Ishikawa (cell line): ENCODE measurements around the gene ZCCHC7.

Source experiments
- CEBPB ChIP-seq: IDR thresholded peaks from 2 replicates; pipeline ENCODE4 v1.6.1; 2012
- CREB1 ChIP-seq: IDR thresholded peaks from 2 replicates; pipeline ENCODE4 v1.6.1; 2012; ENCODE audit warnings: low read depth
- EGR1 ChIP-seq: IDR thresholded peaks from 2 replicates; pipeline ENCODE4 v1.6.1; 2012
- EP300 ChIP-seq: IDR thresholded peaks from 2 replicates; pipeline ENCODE4 v1.6.1; 2012; ENCODE audit warnings: borderline replicate concordance
- FOXM1 ChIP-seq: IDR thresholded peaks from 2 replicates; pipeline ENCODE4 v1.6.1; 2012; ENCODE audit warnings: low read depth, borderline replicate concordance
- NFIC ChIP-seq: IDR thresholded peaks from 2 replicates; pipeline ENCODE4 v1.6.1; 2012
- RAD21 ChIP-seq: IDR thresholded peaks from 2 replicates; pipeline ENCODE4 v1.6.1; 2012; ENCODE audit warnings: low read depth
- TAF1 ChIP-seq: IDR thresholded peaks from 2 replicates; pipeline ENCODE4 v1.6.1; 2012; ENCODE audit warnings: low read depth, mild to moderate bottlenecking
- TCF12 ChIP-seq: IDR thresholded peaks from 2 replicates; pipeline ENCODE4 v1.6.1; 2012; ENCODE audit warnings: low read depth
- TEAD4 ChIP-seq: IDR thresholded peaks from 2 replicates; pipeline ENCODE4 v1.6.1; 2012
- YY1 ChIP-seq: IDR thresholded peaks from 2 replicates; pipeline ENCODE4 v1.6.1; 2012; ENCODE audit warnings: low read depth
- ZBTB7A ChIP-seq: IDR thresholded peaks from 2 replicates; pipeline ENCODE4 v1.6.1; 2012; ENCODE audit warnings: low read depth
- TF ChIP-seq, protein P1 (sequence below): IDR thresholded peaks from 2 replicates; pipeline ENCODE4 v1.6.1; 2012
- TF ChIP-seq, protein P2 (sequence below): IDR thresholded peaks from 2 replicates; pipeline ENCODE4 v1.6.1; 2012; ENCODE audit warnings: low read depth, mild to moderate bottlenecking
- TF ChIP-seq, protein P3 (sequence below): IDR thresholded peaks from 2 replicates; pipeline ENCODE4 v1.6.1; 2012

The ZCCHC7 gene

DNA sequence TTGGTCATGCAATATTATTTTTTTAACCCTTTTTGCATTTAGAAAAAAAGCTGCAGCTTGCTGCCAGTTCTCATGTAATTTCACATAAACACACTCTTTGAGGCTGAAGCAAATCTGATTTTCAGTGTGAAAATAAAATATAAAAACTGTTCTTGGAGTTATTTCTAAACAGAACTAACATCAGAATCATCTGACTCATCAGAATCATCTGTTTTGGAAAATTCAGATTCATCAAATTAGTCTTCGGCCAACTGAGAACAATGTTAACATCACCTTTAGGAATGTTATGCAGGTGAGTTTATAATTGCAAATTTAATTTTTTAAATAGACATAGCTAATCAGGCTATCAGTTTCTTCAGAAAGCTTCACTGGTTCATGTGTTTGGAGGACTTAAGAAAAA, 45.3 kb downstream of the ZCCHC7 start:
- TF ChIP-seq YY1, result no peak
- no peak for TF ChIP-seq RAD21
- TF ChIP-seq CEBPB, result no peak
- no peak for TF ChIP-seq FOXM1
- TF ChIP-seq EGR1, result no peak
- no peak for TF ChIP-seq CREB1
- TF ChIP-seq TEAD4, result no peak
- TF ChIP-seq, protein P1, sequence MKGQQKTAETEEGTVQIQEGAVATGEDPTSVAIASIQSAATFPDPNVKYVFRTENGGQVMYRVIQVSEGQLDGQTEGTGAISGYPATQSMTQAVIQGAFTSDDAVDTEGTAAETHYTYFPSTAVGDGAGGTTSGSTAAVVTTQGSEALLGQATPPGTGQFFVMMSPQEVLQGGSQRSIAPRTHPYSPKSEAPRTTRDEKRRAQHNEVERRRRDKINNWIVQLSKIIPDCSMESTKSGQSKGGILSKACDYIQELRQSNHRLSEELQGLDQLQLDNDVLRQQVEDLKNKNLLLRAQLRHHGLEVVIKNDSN, result no peak
- TF ChIP-seq, protein P2, sequence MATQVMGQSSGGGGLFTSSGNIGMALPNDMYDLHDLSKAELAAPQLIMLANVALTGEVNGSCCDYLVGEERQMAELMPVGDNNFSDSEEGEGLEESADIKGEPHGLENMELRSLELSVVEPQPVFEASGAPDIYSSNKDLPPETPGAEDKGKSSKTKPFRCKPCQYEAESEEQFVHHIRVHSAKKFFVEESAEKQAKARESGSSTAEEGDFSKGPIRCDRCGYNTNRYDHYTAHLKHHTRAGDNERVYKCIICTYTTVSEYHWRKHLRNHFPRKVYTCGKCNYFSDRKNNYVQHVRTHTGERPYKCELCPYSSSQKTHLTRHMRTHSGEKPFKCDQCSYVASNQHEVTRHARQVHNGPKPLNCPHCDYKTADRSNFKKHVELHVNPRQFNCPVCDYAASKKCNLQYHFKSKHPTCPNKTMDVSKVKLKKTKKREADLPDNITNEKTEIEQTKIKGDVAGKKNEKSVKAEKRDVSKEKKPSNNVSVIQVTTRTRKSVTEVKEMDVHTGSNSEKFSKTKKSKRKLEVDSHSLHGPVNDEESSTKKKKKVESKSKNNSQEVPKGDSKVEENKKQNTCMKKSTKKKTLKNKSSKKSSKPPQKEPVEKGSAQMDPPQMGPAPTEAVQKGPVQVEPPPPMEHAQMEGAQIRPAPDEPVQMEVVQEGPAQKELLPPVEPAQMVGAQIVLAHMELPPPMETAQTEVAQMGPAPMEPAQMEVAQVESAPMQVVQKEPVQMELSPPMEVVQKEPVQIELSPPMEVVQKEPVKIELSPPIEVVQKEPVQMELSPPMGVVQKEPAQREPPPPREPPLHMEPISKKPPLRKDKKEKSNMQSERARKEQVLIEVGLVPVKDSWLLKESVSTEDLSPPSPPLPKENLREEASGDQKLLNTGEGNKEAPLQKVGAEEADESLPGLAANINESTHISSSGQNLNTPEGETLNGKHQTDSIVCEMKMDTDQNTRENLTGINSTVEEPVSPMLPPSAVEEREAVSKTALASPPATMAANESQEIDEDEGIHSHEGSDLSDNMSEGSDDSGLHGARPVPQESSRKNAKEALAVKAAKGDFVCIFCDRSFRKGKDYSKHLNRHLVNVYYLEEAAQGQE, result no peak
- no peak for TF ChIP-seq ZBTB7A
- TF ChIP-seq TAF1, result no peak
- no peak for TF ChIP-seq EP300
- no peak for TF ChIP-seq TCF12
- TF ChIP-seq NFIC, result no peak

- TF ChIP-seq, protein P3, sequence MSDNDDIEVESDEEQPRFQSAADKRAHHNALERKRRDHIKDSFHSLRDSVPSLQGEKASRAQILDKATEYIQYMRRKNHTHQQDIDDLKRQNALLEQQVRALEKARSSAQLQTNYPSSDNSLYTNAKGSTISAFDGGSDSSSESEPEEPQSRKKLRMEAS, result no peak
- TF ChIP-seq CREB1 (no peak), ZBTB7A (no peak), TEAD4 (no peak), EGR1 (no peak), TAF1 (no peak)
These were observed 47.2 kb downstream of the ZCCHC7 start for GRCh38 chr9:37167456-37168047.

DNA sequence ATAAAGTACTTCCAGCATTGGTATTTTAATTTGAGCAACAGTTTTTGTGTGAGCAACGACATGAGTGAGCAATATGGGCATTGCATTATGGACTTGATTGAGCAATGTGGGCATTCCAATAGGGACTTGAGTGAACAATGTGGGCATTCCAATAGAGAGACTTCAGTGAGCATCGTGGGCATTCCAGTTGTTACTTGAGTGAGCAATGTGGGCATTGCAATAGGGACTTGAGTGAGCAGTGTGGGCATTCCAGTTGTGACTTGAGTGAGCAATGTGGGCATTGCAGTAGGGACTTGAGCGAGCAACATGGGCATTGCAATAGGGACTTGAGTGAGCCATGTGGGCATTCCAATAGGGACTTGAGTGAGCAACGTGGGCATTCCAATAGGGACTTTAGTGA, 52.2 kb downstream of the ZCCHC7 start:
- TF ChIP-seq YY1 (no peak), RAD21 (no peak), EP300 (no peak), CEBPB (no peak), TAF1 (no peak), NFIC (no peak), FOXM1 (no peak), ZBTB7A (no peak), CREB1 (no peak)
- TF ChIP-seq, protein P3, result no peak
- TF ChIP-seq, protein P1, result no peak
- TF ChIP-seq, protein P2, result no peak

DNA sequence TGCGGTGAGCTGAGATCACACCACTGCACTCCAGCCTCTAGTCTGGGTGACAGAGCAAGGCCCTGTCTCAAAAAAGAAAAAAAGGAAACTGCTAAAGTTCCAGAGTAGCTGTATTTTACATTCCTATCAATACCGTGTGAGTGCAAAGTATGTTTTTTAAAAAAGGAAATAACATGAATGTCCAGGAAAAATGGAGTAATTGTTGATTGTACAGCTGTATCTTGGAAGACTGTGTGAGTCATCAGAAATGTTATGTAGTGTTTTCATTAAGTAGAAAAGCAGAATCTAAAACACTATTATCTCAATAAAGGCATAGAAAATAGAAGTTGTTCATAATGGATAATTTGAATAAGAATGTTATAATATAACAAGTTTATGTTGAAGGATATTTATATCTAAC, 53.9 kb downstream of the ZCCHC7 start:
- TF ChIP-seq ZBTB7A (no peak), NFIC (no peak), YY1 (no peak), RAD21 (no peak), TEAD4 (no peak), TAF1 (no peak), CEBPB (no peak), FOXM1 (no peak), CREB1 (no peak)
- TF ChIP-seq, protein P2, result no peak
- TF ChIP-seq, protein P3, result no peak

- TF ChIP-seq CREB1 (no peak), TEAD4 (no peak), FOXM1 (no peak), EGR1 (no peak), TAF1 (no peak), EP300 (no peak), ZBTB7A (no peak), RAD21 (no peak), YY1 (no peak), TCF12 (no peak), CEBPB (no peak), NFIC (no peak)
- TF ChIP-seq, protein P1, result no peak
- TF ChIP-seq, protein P3, result no peak
- TF ChIP-seq, protein P2, result no peak
These were observed 58.4 kb downstream of the ZCCHC7 start for GRCh38 chr9:37178742-37179141.
